ENCODE results near the gene ESRP2. TPM values are rescaled to one million over a fixed set of nuclear protein-coding genes. Genes with fewer than 3 reads are reported as not detected.

Gene ESRP2
- 0.24 TPM in 1 of 2 replicates, not detected in the other for total RNA-seq (2014; rRNA removed; shearing (Covaris generic))

DNA sequence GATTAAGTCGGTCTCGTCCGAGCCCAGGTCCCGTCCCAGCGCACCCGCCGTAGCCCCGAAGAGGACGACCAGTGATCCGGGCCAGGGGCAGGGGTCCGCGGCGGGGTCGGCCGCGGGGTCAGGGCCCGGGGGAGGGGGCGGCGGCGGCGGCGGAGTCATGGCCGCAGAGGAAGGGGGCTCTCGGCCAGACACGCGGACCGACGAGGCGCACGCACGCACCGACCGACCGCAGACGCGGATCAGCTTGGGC, at the start of gene ESRP2:
TSS of gene ESRP2 (minus strand) at position 241 of the 250 bp plus-strand sequence. CDS start at position 159, 82 bp downstream.
- no peak for DNase-seq (ENCODE audit: low read depth)

DNA sequence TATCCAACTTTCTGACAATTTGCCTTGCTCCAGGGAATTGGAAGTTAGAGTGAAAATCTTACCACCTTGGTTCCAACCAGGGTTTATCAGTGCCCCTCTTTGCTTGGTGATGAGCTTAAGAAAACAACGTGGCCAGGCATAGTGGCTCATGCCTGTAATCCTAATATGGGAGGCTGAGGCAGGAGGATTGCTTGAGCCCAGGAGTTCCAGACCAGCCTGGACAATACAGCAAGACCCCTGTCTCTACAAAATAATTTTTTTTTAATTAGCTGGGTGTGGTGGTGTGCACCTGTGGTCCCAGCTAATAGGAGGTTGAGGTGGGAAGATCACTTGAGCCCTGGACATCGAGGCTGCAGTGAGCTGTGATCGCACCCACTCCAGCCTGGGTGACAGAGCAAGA, 49.8 kb upstream of the ESRP2 start:
- DNase-seq (ENCODE audit: low read depth): no peak

DNA sequence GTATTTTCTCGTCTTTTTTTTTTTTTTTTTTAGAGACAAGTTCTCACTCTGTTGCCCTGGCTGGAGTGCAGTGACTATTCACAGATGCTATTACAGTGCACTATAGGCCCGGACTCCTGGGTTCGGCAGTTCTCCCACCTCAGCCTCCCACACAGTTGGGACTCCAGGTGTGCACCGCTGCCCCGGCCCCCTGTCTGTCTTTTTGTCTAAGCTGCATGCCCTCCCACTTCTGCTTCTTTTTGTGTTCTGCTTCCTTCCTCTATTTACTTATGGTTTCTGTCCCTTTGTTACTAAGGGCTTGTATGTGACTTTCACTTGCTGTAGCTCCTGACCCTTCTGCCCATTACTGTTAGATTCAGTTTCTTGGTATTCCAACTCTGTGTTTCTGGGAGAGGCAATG, 48.9 kb upstream of the ESRP2 start:
- DNase-seq (ENCODE audit: low read depth): no peak

DNA sequence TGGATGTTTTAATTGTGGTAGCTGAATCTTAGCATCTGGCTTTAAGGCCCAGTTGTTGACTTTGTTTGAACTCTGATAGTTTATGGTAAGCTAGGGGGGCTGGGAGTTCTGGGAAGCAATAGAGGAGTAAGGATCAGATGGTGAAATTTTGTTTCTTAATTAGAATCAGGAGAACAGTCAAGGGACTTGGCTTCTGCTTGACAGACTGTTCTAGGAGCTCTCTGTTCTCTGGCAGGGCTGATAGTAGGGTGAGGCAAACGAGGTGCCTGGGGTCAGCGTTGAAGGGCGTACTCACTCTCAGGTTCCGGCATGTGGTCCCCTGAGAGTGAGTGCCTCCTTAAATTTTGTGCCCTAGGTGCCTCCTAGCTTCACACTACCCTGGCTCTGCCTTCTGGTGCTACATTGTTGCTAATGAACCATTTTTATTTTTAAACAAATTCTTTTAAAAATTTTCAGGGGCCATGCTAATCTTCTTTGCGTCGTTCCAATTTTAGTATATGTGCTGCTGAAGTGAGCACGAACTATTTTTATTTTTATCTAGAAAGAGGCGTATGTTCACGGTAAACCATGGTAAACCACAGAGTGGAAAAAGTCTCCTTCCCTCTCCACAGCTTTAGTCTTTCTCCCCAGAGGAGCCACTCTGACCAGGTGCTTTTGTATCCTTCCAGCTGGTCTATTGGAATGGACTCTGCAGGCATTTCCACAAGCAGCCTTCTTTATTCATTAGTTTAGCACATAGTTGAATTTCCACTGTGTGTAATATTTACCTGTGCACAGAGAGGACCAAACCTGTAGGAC, 48.1 kb upstream of the ESRP2 start:
- no peak for DNase-seq (ENCODE audit: low read depth)

DNA sequence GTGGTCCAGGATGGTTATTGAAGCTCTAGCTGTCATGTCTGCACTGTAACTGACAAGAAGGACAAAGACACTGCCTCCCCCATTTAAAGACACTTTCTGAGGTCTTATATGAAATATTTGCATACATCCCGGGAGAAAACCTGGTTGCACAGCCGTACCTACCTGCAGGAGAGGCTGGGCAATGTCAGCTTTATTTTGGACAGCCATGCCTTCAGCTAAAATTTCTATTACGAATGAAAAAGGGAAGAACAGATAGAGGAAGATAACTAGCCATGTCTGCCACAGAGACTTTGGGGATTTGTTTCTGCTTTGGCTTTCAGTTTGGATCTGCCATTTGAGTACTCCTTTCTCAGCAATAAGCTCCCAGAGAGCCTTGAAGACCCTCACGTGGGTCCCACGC, 47.4 kb upstream of the ESRP2 start:
- no peak for DNase-seq (ENCODE audit: low read depth)

DNA sequence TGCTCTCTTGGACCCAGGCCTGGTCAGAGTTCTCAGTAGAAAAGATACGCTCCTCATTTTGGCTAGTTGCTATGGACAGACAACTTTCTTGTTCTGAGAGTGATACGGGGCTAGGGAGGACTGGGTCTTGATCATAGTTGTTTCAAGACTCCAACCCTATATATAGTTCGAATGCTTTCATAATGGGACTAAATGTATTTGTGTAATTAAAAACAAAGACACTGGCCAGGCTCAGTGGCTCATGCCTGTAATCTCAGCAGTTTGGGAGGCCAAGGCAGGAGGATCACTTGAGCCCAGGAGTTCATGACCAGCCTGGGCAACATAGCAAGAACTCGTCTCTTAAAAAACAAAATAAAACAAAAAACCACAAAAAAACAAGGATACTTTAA, 46.1 kb upstream of the ESRP2 start:
- no peak for DNase-seq (ENCODE audit: low read depth)

DNA sequence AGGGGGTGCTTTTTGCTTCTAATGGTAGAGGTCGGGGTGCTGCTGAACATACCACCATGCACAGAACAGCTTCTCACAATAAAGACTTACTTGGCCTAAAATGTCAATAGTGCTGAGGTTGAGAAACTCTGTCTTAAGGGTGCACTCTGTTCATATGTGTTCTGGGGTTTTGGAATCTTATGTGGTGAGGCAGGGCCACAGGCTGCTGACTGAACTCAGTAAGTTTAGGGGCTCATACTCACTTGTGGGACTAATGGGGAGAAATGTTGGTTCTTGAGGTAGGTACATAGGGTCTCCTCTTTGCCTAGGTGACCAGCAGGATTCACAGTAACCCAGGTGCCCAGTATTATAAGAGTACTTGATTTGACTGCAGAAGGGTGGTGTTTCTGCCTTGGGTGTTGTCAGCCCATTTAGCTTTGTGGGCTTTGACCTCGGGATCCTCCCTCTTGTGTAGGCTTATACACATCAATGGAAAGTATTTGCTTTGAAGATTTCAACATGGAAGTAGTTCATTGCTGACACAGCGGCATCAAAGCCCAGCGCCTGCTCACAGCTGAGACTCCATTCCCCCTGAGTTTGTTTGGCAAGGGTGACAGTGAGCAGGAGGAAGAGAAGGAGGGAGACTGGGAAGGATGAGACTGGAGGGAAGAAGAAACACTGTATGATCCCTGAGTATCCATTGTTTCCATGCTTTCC, 45.6 kb upstream of the ESRP2 start:
- DNase-seq (ENCODE audit: low read depth): no peak

DNA sequence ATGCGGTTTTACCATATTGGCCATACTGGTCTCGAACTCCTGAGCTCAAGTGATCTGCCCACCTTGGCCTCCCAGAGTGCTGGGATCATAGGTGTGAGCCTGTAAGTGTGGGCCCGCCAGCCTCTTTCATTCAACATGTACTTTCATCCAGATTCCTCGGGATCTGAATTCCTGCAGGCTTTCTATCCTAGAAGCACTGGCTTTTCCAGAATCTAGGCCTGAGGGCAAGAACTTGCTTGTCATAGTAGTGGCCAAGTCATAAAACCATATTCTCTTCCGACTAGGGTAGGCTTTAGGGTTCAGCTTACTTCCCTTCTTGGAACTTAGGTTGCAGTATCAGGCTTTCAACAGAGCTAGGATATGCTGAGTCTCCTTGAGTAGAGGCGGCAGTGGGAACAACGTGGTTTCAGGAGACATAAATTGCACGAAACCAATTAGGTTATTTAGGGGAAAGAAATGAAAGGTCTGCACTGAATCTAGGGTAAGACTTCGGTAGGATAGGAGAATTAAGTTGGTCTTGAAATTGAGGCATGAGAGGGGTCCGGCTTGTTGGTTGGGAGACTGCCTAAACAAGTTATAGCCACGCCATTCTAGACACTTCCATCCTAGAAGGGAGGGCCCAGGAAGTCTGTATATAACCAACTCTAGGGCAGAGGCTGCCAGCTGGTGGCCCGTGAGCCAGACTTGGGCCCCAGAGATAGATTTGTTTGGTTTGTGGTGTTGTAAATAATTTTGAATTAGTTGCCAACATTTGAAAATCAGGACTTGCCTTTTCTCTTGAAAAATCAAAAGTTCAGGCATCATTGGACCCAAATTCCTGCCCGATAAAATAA, 44.0 kb upstream of the ESRP2 start:
- DNase-seq (ENCODE audit: low read depth): no peak

DNA sequence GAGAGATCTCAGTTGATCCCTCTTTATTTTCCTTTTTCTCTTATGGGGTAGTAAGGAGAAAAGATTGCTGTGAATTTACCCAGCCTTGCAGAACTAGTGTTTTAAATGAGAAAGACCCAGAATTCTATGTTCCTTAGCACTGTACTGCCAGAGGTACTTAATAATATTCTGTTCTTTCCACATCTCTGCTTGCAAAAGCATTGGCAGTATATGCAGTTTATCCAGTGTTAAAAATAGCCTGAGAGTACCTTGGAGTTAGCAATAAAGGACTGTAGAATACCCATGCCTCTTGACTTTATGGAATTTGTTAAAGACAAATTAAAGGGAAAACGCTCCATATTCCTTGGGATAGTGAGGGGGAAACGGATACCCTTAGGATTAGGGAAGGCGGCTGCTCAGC, 40.3 kb upstream of the ESRP2 start:
- DNase-seq (ENCODE audit: low read depth): no peak

DNA sequence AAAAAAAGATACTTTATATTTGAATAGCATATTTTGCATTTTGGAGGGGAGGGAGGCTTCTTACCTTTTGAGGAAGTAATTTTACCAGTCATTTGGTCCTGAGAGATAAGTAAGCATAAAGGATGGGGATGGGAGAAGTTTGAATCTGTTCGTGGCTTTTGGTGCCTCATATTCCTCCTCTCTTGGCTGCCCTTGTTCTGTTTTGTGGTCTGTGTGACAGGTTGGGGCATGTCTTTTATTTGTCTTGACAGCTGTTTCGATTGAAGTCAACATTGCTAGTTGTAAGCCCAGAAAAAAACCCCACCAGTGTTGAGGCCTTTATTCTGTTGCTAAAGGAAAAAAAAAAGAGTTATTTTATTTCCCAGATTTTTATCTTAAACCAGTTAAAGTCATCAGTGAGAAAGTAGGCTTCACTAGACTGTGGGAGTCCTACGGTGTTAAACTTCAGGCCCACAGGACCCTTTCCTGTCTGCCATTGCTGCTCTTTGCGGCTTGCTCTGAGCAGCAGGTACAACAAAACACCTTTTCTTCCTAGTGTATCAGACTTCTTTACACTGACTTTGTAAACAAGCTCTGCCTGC, 39.8 kb upstream of the ESRP2 start:
- no peak for DNase-seq (ENCODE audit: low read depth)

DNA sequence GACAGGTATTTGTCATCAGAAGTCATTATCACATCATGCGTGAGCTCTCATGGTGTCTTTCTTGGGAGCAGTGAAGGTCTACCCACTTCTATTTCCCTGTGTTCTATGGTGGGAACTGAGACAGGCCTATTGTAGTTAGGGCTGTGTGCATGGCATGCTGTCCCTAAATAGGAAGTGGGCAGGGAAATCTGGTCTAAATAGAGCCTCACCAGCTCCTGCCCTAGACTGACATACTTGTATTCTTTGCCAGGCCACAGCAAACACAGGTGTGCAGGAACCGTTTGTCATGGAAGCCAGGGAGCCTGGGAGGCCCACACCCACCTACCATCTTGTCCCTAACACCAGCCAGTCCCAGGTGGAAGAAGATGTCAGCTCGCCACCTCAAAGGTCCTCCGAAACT, 38.5 kb upstream of the ESRP2 start:
- DNase-seq (ENCODE audit: low read depth): no peak

DNA sequence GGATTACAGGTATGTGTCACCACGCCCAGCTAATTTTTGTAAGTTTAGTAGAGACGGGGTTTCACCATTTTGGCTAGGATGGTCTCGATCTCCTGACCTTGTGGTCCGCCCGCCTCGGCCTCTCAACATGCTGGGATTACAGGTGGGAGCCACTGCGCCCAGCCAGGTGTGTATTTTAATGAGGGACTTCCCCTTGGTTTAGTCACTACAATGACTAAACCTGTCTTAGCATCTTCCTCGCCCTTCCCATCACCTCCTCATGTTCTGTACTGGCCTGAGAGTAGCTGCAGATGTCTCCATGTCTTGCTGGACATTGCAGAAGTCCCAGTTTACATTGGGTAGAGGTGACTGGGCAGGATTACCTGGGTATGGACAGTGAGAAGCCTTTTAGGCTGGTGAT, 38.0 kb upstream of the ESRP2 start:
- DNase-seq (ENCODE audit: low read depth): no peak

DNA sequence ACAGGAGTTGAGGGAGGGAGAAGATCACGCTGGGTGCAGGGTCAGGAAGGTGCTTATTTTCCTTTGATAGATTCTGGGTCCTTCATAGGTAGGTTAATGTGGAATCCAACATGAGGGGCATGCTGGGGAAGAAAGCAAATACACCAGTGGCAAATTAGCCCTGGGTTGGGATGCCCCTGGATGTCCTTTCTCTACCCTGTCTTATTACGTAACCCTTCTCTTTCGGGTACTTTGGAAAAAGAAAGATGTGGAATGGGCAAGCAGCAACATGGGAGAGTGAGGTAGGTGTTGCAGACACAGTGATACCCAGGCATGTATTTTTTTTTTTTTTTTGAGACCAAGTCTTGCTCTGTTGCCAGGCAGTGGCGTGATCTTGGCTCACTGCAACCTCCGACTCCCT, 37.5 kb upstream of the ESRP2 start:
- DNase-seq (ENCODE audit: low read depth): no peak

DNA sequence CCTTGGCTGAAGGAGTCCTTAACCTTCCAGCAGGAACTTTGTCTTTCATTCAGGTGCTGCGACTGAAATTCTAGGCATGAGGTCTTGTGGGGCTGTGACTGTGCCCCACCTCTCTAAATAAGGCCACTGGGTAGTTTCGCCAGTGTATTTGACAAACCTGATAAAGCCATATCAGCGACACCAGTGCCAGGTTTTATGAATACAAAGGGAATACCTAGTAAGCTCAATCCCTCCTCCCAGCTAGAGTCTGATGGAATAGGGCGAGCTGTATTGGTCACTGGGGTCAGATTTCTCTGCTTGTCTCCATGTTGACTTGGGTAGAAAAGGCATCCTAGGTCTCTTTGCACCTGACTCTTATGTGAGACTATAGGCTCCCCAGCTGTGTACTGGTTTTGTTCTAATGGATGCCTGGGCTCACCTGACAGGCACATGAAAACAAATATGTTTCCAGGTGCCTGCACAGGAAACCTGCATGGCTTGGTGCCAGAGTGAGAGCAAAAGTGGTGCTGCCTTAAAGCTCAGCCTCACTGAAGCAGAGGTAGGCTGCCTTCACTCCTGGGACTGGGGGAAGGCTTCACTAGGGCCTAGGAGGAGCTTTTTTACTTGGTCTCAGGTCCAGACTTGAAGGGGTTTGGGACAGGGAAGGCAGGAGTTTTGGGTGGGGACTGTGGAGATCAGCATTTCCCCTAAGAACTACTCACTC, 36.7 kb upstream of the ESRP2 start:
- no peak for DNase-seq (ENCODE audit: low read depth)

DNA sequence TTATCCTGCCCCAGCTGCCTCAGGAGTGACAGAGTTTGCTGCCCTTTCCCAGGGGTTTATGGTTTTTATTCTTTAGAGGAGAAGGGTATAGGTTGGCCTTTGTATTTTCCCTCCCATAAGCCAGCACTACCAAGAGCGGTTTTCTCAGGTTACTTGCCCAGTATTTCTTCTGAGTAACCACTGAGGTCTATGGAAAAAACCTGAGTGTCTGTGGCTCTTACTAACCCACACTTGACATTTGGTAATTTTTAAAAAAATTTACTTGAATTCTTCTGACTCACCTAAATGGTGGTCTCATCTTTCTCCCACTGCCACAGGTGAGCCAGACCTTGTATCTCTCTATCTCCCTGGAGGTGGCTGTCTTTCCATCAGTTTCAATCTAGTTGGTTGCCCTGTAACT, 34.4 kb upstream of the ESRP2 start:
- DNase-seq (ENCODE audit: low read depth): no peak

DNA sequence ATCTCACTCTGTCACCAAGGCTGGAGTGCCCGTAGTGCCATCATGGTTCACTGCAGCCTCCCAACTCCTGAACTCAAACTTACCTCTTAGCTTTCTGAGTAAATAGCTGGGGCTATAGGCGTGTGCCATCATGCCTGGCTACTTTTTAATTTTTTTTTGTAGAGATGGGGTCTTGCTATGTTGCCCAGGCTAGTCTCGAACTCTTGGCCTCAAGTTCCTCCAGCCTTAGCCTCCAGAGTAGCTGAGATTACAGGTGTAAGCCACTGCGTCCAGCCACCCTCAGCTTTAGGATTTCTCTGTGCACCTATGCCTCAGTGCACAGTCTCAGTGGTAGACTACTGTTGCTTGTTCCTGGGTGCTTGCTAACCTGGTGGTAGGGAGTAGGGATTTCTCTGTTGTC, 33.9 kb upstream of the ESRP2 start:
- no peak for DNase-seq (ENCODE audit: low read depth)

DNA sequence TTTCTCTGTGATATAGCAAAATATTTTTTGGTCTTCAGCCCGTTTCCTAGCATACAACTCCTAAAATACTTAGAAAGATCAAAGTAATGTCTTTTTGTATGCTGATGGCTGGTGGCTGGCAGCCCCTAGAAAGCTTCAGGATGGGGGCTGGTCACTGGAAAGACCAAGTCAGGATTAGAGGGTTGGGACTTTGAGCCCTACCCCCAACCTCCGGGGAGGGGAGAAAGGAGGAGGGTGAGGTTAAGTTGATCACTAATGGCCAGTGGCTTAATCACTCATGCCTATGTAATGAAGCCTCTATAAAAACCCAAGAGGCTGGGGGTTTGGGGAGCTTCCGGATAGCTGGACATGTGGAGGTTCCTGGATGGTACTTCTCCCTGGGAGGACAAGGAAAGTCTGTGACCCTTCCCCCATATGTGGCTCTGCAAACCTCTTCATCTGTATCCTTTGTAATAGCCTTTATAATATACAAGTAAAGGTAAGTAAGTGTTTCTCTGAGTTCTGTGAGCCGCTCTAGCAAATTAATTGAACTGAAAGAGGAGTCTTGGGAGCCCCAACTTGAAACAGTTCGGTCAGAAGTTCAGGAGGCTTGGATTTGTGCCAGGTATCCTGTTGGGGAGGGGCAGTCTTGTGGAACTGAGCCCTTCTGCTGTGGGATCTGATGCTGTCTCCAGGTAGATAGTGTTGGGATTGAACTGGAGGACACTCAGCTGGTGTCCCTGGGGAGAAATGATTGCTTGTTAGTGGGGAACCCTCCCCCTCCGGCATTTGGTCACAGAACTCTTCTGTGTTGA, 31.9 kb upstream of the ESRP2 start:
- no peak for DNase-seq (ENCODE audit: low read depth)

DNA sequence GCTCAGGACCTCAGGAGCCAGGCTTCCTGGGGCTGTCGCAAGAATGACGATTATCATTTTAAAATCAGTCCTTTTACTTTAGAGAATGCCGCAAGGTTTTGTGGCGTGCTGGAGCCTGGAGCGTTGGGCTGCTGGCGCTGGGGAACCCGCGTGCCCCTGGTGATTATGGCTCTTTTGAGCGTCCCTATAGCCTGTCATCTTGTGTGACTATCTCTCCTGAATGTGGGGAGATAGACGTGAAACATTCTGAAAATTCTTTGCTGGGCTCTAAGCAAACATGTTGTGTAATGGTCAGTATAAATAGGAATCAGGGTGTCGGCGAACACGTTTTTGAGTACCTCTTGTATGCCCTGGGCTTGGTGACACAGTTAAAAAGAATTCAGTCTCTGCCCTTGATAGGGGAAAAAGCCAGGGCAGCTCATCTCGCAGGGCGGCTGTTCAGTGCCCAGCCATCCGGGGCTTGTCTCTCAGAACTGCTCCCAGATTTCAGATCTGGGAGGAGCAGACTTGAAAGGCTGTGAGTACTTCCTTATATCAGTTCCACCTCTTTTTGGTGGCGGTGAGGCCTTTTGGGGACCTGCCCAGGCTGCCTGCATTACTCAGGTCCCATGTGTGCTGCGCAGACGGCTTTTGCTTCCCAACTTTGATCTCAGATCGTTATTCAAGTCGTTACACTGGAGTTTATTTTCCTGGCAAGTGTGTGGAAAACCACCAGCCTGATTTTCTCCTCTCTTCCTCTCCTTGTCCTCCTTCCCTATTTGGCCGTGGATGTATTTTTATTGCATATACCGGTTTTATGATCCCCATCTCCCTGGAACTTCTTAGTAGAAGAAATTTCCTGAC, 29.4 kb upstream of the ESRP2 start:
- DNase-seq (ENCODE audit: low read depth): peak; percentile 87

DNA sequence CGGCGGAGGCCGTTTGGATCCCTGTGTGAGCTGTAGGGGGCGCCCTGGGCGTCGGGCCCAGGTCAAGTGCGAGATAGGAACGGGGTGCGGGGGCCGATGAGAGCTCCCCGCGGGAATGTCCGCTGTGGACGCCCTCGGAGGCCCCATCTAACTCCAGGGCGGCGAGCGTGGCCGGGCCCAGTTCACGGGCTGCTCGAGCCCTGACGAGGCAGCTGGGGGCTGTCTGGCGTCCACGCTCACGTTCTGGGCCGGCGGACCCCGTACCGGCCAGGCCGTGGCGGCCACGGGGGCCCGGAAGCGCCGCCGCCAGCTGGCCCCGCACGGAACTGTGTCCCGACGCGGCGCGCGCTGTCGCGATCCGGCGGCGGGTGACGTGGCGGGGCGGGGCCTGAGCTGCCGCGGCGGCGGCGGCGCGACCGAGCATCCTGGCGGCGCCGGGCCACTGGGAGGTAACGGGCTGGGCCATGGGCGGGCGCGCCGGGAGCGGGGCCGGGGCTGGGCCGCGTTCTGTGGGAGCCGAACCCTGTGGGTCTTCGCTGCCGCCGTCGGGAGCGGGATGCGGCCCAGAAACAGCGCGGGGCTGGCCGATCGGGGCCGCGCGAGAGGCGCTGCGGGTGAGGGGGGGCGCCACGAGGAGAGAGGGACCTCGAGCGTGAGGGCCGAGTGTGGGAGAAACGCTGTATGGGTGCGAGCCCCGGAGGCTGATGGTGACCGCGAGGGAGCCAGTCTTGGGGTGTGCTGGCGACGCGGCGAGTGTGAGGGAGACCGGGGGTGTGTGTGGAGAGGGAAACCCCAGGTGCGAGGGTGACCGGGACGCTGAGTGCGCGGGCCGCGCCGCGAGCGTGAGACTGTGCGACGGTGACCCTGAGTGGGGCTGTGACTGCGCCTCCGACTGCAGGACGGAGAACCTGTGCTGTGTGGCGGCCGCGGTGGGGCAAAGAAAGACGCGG, 28.5 kb upstream of the ESRP2 start, which contains the start of gene SLC7A6:
TSS of gene SLC7A6 (plus strand) at position 399 of the 950 bp plus-strand sequence. CDS start 10,201 bp downstream, outside the sequence.
- DNase-seq (ENCODE audit: low read depth): peak; percentile 75
